Epithelial cell of esophagus (primary cell): ENCODE results near the gene COPG1.

Experiments
- DNase-seq: peaks from one replicate; pipeline ENCODE4 v3.0.0; 2010; ENCODE audit warnings: low read depth
- H3K4me3 ChIP-seq: 2 replicates; pipeline ENCODE4 v1.5.1; 2011; ENCODE audit warnings: mild to moderate bottlenecking, low read length, control low read depth
- TF ChIP-seq, protein P1 (sequence below): IDR thresholded peaks from 2 replicates; pipeline ENCODE4 v1.5.1; 2011; ENCODE audit warnings: low read depth, mild to moderate bottlenecking, low read length, control low read depth, inconsistent platforms; ENCODE audit not compliant: insufficient read depth; ENCODE audit errors: missing control alignments

COPG1 gene

DNA sequence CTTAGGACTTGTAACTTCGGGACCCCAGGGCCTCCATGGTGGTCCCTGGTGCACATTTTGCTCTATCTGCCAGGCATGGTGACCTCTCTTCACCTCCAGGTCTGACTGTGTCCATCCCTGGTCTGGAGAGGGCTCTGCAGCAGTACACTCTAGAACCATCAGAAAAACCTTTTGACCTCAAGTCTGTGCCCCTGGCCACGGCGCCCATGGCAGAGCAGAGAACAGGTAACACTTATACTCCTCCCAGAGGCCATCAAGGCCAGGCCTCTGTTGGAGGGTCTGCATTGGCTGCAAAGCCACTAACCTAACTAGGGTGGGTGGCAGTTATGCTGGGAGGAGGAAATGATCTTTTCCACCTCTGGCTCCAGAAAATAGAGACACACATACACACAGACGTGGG lies 19.0 kb downstream of the COPG1 start:
- TF ChIP-seq, protein P1, sequence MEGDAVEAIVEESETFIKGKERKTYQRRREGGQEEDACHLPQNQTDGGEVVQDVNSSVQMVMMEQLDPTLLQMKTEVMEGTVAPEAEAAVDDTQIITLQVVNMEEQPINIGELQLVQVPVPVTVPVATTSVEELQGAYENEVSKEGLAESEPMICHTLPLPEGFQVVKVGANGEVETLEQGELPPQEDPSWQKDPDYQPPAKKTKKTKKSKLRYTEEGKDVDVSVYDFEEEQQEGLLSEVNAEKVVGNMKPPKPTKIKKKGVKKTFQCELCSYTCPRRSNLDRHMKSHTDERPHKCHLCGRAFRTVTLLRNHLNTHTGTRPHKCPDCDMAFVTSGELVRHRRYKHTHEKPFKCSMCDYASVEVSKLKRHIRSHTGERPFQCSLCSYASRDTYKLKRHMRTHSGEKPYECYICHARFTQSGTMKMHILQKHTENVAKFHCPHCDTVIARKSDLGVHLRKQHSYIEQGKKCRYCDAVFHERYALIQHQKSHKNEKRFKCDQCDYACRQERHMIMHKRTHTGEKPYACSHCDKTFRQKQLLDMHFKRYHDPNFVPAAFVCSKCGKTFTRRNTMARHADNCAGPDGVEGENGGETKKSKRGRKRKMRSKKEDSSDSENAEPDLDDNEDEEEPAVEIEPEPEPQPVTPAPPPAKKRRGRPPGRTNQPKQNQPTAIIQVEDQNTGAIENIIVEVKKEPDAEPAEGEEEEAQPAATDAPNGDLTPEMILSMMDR = no peak
- no peak for DNase-seq

DNA sequence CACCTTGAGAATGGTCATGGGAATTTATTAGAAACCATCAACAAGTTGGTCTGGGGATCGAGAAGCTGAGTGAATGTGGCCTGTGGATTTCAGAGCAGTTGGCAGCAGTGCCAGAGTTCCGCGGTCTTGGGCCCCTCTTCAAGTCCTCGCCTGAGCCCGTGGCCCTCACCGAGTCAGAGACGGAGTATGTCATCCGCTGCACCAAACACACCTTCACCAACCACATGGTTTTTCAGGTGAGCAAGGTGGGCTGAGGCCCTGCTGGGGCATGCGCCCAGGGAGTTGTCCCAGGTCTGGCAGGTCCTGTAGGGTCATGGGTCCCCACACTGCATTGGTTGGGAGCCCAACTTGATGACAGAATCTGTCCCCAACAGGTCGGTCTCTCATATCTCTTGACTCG lies 22.3 kb downstream of the COPG1 start:
- TF ChIP-seq, protein P1 = no peak
- H3K4me3 ChIP-seq = no peak overlapping the region
- no peak for DNase-seq

More for the DNA sequence above, 19.0 kb downstream of the COPG1 start:
- no peak overlapping the region for H3K4me3 ChIP-seq

DNA sequence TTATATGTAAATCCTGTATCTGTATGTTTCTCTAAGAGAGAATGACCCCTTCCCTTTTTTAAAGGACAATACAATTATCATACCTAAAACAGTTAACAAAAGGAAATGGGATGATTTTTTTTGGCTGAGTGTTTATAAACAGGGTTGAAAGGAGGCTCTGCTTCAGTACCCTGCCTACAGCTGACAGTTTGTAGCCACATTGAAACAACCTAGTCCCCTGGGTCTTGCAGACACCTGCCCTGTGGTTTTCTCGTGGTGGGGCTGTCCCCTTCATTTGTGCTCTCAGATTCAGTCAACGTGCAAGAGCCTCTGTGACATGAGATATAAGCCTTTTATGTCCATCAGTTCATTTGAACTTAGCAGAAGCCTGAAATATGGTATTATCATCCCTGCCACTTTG lies 27.0 kb downstream of the COPG1 start:
- H3K4me3 ChIP-seq = no peak overlapping the region
- TF ChIP-seq, protein P1 = no peak
- no peak for DNase-seq

DNA sequence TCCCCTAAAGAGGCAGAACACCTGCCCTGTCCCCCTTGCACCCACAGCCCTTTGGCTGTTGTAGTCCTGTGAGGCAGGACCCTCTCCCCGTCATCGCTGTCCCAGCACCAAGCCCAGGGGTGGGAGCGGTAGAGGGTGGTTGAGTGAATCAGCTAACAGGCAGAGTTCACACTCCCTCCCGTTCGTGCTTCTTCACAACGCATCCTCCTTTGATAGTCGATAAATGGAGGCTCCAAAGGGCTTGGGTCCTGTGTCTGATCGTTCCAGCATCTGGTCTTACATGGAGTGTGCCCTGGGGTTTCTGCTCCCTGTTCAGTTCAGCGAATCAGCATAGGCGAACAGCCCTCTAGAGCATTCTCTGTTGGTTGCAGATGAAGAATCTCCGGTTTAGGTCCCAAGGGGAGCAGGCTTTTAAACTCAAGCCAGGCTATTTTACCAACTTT lies 28.4 kb downstream of the COPG1 start:
- TF ChIP-seq, protein P1 = no peak
- peak; percentile 12 for DNase-seq
- H3K4me3 ChIP-seq = peak overlapping the region; percentile 89

DNA sequence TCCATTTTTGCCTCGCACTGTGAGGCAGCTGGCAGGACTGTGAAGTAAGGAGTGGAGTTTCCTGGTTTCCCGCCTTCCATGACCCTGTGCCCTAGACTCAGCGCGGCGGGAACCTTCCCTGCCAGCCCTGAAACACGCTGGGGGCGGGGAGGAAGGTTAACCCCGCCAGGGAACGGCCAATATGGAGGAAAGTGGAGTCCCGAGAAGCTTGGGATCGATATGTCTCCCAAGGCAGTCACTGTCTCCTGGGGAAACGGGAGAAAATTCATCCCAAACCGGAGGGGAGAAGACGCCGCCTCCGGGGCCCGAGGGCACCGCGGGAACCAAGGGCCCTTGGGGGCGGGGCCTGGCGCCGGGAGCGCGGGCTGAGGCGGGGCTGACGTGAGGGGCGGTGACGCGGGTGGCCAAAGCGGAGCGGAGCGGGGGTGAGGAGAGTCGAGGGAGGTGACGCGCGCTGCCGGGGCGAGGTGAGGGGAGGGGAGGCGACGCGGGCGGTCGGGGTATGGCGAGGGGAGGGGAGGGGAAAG lies 29.1 kb downstream of the COPG1 start, which contains the start of gene HMCES:
TSS of gene HMCES (plus strand) at position 432 of the 527 bp plus-strand sequence. CDS start 863 bp downstream, outside the sequence.
- peak within 1 kb of the TSS; percentile 89 for H3K4me3 ChIP-seq
- TF ChIP-seq, protein P1 = no peak
- peak; percentile 90 for DNase-seq

DNA sequence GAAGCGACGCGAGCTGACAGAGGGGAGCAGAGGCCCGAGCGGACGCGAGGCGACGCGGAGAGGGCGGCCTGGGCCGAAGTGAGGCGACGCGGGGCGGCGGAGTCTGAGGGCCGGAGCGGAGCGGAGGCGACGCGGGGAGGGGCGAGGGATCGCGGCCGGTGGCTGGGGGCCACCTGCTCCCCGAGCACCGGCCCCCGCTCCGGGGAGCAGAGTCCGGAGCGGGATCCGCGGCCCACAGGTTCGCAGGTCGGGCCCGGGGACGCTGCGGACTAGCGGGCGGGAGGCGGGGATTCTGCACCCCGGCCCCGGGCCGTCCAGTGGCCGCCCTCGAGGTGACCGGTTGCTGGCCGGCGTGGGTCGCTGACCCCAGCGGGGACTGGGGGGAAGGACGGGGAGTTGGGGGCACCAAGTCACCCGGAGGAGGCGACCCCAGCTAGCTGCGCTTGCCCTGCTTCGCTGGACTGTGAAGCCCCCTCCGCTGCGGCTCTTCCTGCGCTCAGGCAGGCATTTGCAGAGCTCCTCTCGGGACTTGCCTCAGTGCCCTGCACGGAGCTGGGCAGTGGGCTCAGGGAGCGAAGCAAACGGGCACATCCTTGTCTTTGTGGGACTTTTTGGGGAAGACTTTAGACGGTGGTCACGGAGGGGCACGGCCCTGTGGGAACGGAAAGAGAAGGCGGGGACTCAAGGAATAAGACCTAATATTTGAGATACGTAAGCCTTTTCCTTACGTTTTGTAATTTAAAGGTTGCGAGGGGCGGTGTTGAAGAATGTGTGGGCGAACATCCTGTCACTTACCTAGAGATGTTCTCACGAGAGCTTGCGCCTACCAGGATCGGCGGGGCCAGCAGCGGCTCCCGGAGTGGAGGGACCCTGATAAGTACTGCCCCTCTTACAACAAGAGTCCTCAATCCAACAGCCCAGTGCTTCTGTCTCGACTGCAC lies 29.8 kb downstream of the COPG1 start:
- TF ChIP-seq, protein P1 = no peak
- peak overlapping the region; percentile 89 for H3K4me3 ChIP-seq
- peak; percentile 72 for DNase-seq

DNA sequence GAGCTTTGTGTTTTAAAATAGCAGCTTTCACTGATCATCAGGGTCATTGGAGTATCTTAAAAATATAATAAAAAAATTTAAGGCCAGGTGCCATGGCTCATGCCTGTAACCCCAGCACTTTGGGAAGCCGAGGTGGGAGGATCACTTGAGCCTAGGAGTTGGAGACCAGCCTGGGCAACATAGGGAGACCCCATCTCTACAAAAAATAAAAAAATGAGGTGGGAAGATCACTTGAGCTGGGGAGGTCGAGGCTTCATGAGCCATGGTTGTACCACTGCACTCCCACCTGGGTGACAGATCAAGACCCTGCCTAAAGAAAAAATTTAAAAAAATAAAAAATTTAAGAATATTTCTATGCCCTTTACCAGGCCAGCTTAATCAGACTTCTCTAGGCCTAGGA lies 30.8 kb downstream of the COPG1 start:
- TF ChIP-seq, protein P1 = no peak
- no peak for DNase-seq
- H3K4me3 ChIP-seq = peak overlapping the region; percentile 89
